SU-DHL-6 (cell line): Measurements from ENCODE around the gene RANBP1.

Source experiments
- CTCF ChIP-seq: fragments of 200-600 bp; sonication (generic); IDR thresholded peaks from one replicate; pipeline ENCODE4 v1.5.1; 2017; ENCODE audit warnings: antibody characterized with exemption, mild to moderate bottlenecking, low read length, moderate library complexity; ENCODE audit not compliant: insufficient read depth, poor library complexity, severe bottlenecking
- EZH2phosphoT487 ChIP-seq: fragments of 200-600 bp; sonication (generic), shearing (Covaris generic); conservative IDR thresholded peaks from 2 replicates; pipeline ENCODE4 v1.6.1; 2018; ENCODE audit warnings: mild to moderate bottlenecking, antibody characterized with exemption, low read length, moderate library complexity, mixed read lengths

GRCh38 chr22:20099099-20099711 is 16.7 kb upstream of the RANBP1 start:
- no peak for TF ChIP-seq CTCF
- TF ChIP-seq EZH2phosphoT487 = no peak
